HG03095 (cell line): ENCODE results near the gene TRAK1.

Experiments
- ATAC-seq: cut with Tn5 transposase; IDR thresholded peaks from one replicate; pipeline ENCODE4 v1.9.1; 2021; ENCODE audit warnings: moderate library complexity; ENCODE audit not compliant: unreplicated experiment

TRAK1 gene

DNA sequence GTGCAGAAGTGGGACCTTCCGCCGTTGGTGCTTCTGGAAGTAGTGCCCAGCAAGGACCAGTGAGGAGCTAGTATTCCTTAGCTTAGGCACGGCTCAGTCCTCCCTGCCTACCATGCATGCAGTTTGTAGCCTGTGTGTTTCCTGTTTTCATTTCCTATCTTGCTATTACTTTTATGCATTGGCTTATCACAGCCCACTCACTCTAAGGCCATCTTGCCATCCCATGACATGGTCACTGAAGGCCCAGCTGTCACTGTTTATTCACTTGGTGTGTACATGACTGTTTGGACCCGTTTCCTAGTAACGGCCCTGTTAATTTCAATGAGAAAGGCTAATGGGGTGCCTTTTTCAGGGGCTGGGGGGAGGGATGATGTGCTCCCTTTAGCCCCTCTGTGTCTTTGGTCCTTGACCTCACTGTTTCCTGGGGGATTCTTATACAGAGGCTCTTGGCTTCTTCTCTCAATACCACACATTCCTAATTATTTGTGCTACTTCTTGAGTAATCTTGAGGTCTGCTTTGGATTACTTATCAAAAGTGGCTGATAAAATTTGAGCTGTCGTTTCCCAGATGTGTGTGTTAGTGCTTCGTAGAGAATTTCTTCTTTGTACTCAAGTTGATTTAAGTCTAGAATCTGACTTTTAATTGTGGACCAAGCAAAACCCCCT is 24.5 kb upstream of the TRAK1 start:
- ATAC-seq: no peak

- peak; percentile 83 for ATAC-seq
These were observed 23.8 kb upstream of the TRAK1 start for GRCh38 chr3:42067326-42067725.

GRCh38 chr3:42068303-42069088 is 22.7 kb upstream of the TRAK1 start:
- no peak for ATAC-seq

- no peak for ATAC-seq
These were observed 21.1 kb upstream of the TRAK1 start for GRCh38 chr3:42070089-42070488.

DNA sequence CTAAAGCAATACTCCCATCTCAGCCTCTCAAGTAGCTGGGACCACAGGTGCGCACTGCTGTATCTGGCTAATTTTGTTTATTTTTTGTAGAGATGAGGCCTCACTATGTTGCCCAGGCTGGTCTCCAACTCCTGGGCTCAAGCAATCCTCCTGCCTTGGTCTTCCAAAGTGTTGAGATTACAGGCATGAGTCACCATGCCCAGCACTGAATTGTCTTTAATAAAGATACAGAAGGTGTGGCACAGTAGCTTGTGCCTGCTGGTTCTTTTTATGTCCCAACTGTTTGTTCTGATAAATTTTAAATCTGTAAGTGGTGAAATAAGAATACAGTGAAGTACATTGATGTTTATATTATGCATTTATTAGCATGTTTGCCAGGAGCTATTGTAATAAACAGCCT is 20.6 kb upstream of the TRAK1 start:
- no peak for ATAC-seq

DNA sequence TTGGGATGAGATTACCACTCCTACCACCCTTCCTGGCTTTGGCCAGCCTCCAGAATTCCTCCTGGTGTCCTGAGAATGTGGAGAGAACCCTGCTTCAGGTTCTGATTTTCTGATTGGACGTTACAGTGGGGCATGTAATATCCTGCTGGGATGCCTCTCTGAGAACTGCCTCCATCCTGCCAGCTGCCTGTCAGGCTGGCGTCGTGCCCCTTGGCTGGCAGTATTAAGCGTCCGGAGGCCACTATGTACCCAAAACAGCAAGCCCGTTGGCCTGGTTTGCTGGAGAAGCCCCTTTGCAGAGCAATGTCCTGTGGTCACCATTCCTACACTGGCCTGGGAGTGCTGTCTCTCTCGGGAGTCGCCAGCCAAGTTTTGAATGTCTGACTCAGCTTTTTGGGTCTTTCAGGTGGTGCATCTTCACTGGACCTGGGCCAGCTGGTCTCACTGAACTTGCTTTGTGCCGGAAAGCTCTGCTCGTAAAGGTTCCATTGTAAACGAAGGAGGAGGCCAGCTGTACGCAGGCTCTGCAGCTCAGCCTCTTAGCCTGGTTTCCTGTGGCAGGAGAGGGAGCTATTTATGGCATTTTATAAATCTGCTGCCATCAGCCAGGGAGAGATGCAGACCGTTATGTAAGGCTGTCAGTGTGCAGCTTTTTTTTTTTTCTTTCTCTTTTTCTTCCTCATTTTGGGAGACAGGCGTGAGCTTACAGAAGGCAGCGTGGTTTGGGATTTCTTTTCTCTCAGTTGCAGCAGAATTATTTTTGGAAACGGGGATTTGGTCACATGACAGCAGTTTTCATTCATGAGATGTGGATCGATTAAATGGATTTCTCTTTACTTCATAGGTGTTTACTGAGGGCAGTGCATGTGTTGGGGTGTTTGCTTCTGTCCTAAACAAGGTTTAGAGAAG is 19.0 kb upstream of the TRAK1 start:
- ATAC-seq: peak; percentile 44

- no peak for ATAC-seq
These were observed 18.3 kb upstream of the TRAK1 start for GRCh38 chr3:42072831-42073301.

GRCh38 chr3:42077785-42078184 is 13.4 kb upstream of the TRAK1 start:
- ATAC-seq: no peak

GRCh38 chr3:42078677-42079076 is 12.5 kb upstream of the TRAK1 start:
- no peak for ATAC-seq

DNA sequence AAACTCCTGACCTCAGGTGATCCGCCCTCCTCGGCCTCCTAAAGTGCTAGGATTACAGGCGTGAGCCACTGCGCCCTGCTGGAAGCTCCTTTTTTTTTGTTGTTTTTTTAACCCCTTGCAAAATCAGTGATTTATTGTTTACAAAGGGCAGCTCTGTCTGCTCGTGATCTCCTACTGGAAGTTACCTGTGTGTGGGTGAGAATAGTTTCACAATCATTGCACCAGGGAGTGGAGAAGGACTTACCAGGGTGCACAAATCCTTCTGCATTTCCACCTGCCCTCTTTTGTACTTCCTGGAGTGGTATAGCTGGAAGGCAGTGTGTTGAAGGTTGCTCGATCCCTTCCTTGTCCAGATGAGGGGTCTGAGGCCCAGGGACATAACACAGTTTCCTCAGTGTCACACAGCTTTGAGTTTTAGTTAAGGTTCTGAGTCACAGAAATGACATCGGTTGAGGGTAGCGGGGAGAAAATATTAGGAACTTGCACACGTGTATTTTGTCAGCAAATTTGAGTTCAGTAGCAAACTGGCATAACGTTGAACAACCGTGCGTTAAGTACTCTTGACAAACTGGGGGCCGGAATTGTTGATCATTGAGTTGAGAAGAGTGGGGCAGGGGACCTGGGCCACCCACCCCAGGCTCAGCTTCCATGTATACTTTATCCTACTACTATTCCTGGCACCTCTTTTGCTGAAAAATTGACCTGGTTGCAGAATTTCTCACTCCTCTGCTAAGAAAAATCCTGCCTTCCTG is 11.3 kb upstream of the TRAK1 start:
- no peak for ATAC-seq

DNA sequence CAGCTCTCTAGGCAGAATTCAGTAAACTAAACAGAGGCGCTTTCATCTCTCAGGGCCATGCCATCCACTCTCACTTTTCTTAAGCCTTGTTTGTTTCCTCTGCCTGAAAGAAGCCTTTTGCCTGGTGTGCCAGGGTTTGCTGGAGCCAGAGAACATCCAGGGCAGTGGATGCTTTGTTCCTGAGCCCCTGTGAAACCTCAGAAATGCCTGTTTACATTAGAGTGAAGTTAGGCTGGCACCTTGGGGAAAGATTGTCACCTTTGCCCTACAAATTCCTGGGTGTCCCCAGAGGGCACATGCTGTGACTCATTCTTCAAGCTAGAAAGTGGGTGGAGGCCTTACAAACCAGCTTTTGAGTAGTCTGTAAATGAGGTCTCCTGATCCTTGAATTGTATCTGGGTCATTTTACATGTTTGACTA is 10.7 kb upstream of the TRAK1 start:
- no peak for ATAC-seq

- ATAC-seq: no peak
These were observed 9.2 kb upstream of the TRAK1 start for GRCh38 chr3:42081838-42082473.

DNA sequence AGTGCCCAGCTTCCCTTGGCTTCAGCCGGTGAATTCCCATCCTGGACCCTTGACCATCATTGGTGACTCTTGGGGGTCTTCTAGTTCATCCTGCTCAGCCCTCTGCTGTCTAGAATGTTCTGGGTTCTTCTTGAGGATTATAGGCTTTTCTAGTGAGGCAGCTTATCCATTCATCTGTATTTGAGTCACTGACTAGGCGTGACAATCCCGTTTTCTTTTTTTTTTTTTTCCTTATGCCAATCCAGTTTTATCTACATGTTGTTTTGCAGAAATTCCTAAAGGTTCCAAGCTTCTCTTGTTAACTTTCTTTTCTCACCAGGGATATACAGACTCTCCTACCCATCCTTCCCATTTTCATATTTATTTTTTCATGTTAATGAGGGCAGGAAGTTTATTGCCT is 6.6 kb upstream of the TRAK1 start:
- no peak for ATAC-seq

GRCh38 chr3:42085641-42086376 is 5.3 kb upstream of the TRAK1 start:
- ATAC-seq: no peak

DNA sequence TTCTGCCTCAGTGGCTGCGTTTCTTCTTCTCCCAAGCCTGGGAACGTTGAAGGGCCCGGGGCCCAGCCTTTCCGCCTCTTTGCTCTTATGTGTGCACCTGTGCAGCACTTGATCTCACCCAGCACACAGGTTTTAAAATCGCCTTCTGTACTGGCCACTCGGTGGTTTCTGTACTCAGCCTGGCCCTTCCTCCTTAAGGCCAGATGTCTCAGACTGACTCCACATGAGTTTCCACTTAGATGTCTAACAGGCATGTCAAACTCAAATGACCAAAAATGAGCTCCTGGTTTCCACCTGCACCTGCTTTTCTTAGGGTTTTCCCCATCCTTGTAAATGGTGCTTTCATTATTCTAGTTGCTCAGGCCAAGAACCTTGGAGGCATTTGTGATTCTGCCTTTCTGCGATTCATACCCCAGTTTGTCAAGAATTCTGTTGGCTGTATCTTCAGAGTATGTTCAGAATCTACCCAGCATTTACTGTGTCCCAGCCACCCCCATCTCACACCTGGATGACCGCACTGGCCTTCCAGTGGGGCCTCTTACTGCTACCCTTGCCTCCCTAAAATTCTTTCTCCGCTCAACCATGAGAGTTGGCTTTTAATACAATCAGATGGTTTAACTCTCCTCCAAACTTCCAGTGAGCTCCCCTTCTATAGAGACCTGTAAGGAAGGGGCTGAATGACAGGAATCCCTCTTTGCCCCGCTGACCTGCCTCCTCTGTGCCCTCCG is 2.2 kb upstream of the TRAK1 start:
- peak; percentile 66 for ATAC-seq

DNA sequence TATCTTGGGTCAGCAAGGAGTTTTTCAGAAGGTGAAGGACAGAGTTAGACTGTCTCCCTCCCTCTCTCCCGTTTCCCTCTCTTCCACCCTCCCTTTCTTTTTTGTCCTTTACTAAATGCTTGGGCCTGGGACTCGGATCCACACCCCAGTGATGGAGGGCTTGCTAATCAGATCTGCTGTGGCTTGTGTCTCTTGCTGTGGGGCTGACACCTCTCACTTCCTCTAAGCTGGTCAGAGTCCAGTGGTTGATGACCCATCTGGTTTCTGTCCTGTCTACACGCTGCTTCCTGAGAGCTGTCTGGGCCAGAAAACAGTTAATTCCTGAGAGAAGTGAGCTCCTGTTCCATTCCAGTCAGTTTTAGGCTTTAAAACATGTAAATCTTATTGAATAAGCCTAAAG is 849 bp downstream of the TRAK1 start:
- no peak for ATAC-seq

DNA sequence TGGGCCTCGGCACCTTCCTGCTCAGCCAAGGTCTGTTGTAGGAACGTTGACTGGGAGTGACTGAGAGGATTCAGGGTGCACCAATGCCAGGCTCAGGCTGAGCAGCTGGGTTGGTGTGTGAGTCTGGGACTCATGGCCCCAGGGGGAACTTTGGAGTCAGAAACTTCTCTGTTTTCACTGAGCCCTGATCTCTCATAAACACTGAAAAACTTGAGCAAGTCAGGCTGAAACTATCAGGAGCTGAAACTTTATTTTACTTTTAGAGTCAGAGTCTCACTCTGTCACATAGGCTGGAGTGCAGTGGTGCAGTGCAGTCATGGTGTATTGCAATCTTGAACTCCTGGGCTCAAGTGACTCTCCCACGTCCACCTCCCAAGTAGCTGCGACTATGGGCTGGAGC is 3.0 kb downstream of the TRAK1 start:
- peak; percentile 76 for ATAC-seq

DNA sequence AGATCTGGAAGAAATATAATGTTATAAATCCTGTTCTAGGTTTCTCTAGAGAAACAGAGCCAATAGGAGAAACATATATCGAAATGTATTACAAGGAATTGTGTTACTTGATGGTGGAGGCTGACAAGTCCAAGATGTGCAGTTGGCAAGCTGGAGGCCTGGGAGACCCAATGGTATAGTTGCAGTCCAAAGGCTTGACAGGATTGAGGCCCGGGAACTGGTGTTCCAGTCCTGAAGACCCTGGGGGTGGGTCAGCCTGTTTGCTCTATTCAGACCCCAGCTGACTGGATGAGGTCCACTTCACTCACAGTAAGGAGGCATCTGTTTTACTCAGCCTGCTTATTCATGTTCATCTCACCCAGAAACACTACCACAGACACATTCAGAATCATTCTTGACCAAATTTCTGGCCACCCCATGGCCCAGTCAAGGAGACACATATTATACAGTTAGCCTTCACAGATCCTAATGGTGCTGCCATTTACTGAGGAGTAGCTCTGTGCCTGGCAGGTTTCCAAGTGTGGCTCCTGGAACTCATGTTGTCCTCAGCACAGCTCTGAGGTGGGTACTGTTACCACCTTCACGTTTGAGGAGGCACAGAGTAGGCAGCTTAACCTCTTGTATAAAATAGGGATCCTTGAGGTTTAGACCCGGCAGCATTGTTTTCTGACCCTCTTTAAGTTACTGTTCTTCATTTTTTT is 3.7 kb downstream of the TRAK1 start:
- no peak for ATAC-seq
